Lung (tissue), 12 donors: ENCODE measurements around the gene MRPL1. TPM values are rescaled to one million over a fixed set of nuclear protein-coding genes. Genes with fewer than 3 reads are reported as not detected.

Experiments used
- ATAC-seq: fragments of 200-7000 bp; cut with Tn5 transposase; one replicate; pipeline ENCODE4 v1.9.1; 2020; ENCODE audit warnings: moderate number of reproducible peaks; ENCODE audit not compliant: insufficient read depth, low FRiP score
- DNase-seq, 3 donors: peaks; one replicate each; pipeline ENCODE4 v3.0.0-alpha.2; 2013 to 2017
- H3K27ac ChIP-seq, 2 donors: one replicate each; pipeline ENCODE4 v1.5.1; 2013; ENCODE audit warnings: mild to moderate bottlenecking in 2 of 2, moderate library complexity in 2 of 2, control low read depth in 1 of 2, inconsistent platforms in 1 of 2, low read depth in 1 of 2, low read length in 1 of 2
- H3K27me3 ChIP-seq, 3 donors: one replicate each; pipeline ENCODE4 v1.5.1; 2013; ENCODE audit warnings: low read length in 2 of 3; ENCODE audit not compliant: control insufficient read depth in 3 of 3, insufficient read depth in 3 of 3
- H3K36me3 ChIP-seq, 4 donors: one replicate each; pipeline ENCODE4 v1.5.1; 2013; ENCODE audit warnings: low read length in 4 of 4, mild to moderate bottlenecking in 1 of 4, moderate library complexity in 1 of 4; ENCODE audit not compliant: control insufficient read depth in 4 of 4, insufficient read depth in 4 of 4
- H3K4me1 ChIP-seq, 5 donors: one replicate each; pipeline ENCODE4 v1.5.1; 2013; ENCODE audit warnings: low read length in 5 of 5, mild to moderate bottlenecking in 2 of 5, moderate library complexity in 1 of 5; ENCODE audit not compliant: control insufficient read depth in 5 of 5, insufficient read depth in 5 of 5
- H3K4me3 ChIP-seq: one replicate; pipeline ENCODE4 v1.5.1; 2013; ENCODE audit warnings: mild to moderate bottlenecking, control low read depth, moderate library complexity
- H3K9ac ChIP-seq, 2 donors: one replicate each; pipeline ENCODE4 v1.5.1; 2013; ENCODE audit warnings: low read length in 2 of 2, control low read depth in 1 of 2; ENCODE audit not compliant: insufficient read depth in 1 of 2
- H3K9me3 ChIP-seq, 4 donors: one replicate each; pipeline ENCODE4 v1.5.1; 2013; ENCODE audit warnings: low read length in 3 of 4, mild to moderate bottlenecking in 1 of 4, moderate library complexity in 1 of 4; ENCODE audit not compliant: control insufficient read depth in 4 of 4, insufficient read depth in 3 of 4
- WGBS, 2 donors: extraction: QIAGEN DNeasy Blood & Tissue Kit; methylation state at CpG; one replicate each; pipeline ENCODE4 v1.1.7; 2013; 5-methylcytosine and 5-hydroxymethylcytosine counted together
- polyA plus RNA-seq, 2 donors: library from polyadenylated mRNA; stranded (reverse); fragments of 200-250 nt; gene quantifications; one replicate each; pipeline ENCODE4 v1.2.1, GENCODE V29; 2013
- total RNA-seq, 2 donors: library from RNA; depleted of rRNA in 1 of 2; stranded (reverse); fragments of >200 nt in 1 of 2; gene quantifications; one replicate each; pipeline ENCODE4 v1.2.1, GENCODE V29; 2014 to 2021
- TF ChIP-seq, protein P1 (sequence below): IDR thresholded peaks from 2 replicates; pipeline ENCODE4 v1.5.1; 2012; ENCODE audit warnings: mild to moderate bottlenecking; ENCODE audit errors: control extremely low read depth, extremely low read depth
- donor health status: control.
- donor health status: control.
- donor health status: Bipolar disorder and iron deficiency.
- donor health status: healthy.
- donor health status: DM: yes; HTN: yes; CAD: no.

MRPL1 gene
- total and polyA plus RNA-seq, 4 donors, result 19.9 to 45.4 (median 26.1) TPM

DNA sequence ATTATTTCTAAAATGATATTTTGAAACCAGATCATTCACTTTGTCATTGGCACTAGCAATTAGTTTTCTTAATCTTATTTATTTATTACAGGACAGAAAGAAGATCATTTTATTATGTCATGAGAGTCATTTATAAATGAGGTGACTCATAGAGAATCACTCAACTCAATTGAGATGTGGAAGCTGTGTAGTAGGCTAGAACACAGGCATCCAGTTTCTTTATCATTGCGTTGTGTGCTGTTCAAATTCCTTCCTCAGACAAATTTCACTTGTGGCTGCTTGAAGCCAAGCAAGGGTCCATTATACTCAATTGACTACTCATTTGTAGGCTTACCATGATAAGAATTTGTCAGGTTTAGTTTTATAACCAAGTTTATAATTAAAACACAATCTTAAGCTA, 87.6 kb downstream of the MRPL1 start:
- H3K9ac ChIP-seq, result no peak overlapping the region
- DNase-seq (no peak), ATAC-seq (no peak)
- TF ChIP-seq, protein P1, sequence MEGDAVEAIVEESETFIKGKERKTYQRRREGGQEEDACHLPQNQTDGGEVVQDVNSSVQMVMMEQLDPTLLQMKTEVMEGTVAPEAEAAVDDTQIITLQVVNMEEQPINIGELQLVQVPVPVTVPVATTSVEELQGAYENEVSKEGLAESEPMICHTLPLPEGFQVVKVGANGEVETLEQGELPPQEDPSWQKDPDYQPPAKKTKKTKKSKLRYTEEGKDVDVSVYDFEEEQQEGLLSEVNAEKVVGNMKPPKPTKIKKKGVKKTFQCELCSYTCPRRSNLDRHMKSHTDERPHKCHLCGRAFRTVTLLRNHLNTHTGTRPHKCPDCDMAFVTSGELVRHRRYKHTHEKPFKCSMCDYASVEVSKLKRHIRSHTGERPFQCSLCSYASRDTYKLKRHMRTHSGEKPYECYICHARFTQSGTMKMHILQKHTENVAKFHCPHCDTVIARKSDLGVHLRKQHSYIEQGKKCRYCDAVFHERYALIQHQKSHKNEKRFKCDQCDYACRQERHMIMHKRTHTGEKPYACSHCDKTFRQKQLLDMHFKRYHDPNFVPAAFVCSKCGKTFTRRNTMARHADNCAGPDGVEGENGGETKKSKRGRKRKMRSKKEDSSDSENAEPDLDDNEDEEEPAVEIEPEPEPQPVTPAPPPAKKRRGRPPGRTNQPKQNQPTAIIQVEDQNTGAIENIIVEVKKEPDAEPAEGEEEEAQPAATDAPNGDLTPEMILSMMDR, result no peak
- H3K9me3 ChIP-seq, result no peaks in the 10 kb centered on the region
- peaks cover 0 to 12% (median 5%) of the 10 kb centered on the region in 4 donors for H3K36me3 ChIP-seq
- H3K27ac ChIP-seq, result no peak overlapping the region
- 93 to 97% methylated on average over 1 of the region's 1 CpG for WGBS, 2 donors
- H3K27me3 ChIP-seq, result no peaks in the 10 kb centered on the region
- H3K4me1 ChIP-seq, result no peaks in the 10 kb centered on the region
- H3K4me3 ChIP-seq, result no peak overlapping the region

DNA sequence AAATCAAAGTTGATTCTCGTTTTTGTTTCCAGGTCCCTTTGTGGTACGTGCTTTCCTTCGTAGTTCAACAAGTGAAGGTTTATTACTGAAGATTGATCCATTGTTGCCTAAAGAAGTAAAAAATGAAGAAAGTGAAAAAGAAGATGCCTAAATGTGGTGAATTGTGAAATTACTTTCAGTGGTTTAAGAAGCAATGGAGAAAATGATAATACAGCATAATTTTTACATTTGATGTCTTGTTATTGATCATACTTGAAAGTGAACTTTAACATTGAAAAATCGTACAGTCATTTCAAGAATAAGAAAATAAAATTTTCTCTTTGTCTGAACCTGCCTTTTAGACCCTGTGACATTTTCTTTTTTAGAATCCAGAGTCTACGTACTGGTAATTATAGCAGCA, 89.8 kb downstream of the MRPL1 start:
- DNase-seq (no peak), ATAC-seq (no peak)
- Histone ChIP-seq H3K9me3 (no peaks in the 10 kb centered on the region), H3K4me1 (no peaks in the 10 kb centered on the region), H3K4me3 (no peak overlapping the region), H3K27me3 (no peaks in the 10 kb centered on the region), H3K9ac (no peak overlapping the region), H3K36me3 (peaks cover 0 to 12% (median 5%) of the 10 kb centered on the region in 4 donors), H3K27ac (no peak overlapping the region)
- TF ChIP-seq, protein P1, result no peak
- 83 to 86% methylated on average over 5 of the region's 5 CpGs for WGBS, 2 donors

DNA sequence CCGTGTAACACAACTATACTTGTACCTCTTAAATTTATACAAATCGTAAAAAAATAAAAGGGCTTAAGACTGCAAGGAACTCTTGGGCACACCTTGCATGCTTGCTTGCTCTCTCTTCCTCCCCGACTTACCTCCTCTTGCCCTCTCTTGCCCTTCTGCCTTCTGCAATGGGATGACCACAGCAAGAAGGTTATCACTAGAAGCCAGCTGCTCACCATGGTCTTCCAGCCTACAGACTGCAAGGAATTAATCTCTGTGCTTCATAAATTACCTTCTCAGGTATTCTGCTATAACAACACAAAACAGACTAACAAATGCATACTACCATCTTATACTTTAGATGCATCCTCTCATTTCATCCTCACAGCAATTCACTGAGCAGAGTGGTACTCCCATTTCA, 92.1 kb downstream of the MRPL1 start:
- no peak overlapping the region for H3K27ac ChIP-seq
- no peak for ATAC-seq
- no peak overlapping the region for H3K4me3 ChIP-seq
- WGBS, 2 donors, result 96 to 100% methylated on average over 3 of the region's 3 CpGs
- H3K9ac ChIP-seq, result no peak overlapping the region
- no peaks in the 10 kb centered on the region for H3K4me1 ChIP-seq
- no peak for DNase-seq
- TF ChIP-seq, protein P1, result no peak
- no peaks in the 10 kb centered on the region for H3K9me3 ChIP-seq
- no peaks in the 10 kb centered on the region for H3K27me3 ChIP-seq
- H3K36me3 ChIP-seq, result peaks cover 0 to 12% (median 5%) of the 10 kb centered on the region in 4 donors

DNA sequence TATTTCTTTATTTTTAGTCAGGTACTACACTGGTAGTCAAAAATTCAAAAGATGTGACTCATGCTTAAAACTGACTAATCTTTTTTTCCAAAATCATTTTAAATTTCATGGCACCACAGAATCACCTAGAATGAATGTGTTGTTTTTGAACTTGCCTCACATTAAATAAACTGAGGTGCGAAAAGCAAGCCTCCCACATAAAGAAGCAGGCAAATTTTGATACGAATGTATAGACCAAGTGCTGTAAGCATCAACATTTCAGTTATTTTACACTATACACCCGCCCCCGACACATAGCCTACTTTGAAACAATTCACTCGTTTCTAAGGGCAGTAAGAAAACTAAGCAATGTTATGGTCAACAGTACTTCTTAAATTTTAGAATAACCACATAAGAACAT, 94.3 kb downstream of the MRPL1 start:
- Histone ChIP-seq H3K27me3 (no peaks in the 10 kb centered on the region), H3K36me3 (peaks cover 0 to 5% (median 4%) of the 10 kb centered on the region in 4 donors), H3K27ac (no peak overlapping the region), H3K4me1 (no peaks in the 10 kb centered on the region), H3K4me3 (no peak overlapping the region), H3K9ac (no peak overlapping the region), H3K9me3 (no peaks in the 10 kb centered on the region)
- TF ChIP-seq, protein P1, result no peak
- 92 to 96% methylated on average over 5 of the region's 5 CpGs for WGBS, 2 donors
- DNase-seq, result no peak
- ATAC-seq, result no peak
